Measurements from ENCODE around the gene CEP41.
A peak's percentile ranks its signal among the peaks of the same experiment; 100 is the strongest.

Gene CEP41, protein sequence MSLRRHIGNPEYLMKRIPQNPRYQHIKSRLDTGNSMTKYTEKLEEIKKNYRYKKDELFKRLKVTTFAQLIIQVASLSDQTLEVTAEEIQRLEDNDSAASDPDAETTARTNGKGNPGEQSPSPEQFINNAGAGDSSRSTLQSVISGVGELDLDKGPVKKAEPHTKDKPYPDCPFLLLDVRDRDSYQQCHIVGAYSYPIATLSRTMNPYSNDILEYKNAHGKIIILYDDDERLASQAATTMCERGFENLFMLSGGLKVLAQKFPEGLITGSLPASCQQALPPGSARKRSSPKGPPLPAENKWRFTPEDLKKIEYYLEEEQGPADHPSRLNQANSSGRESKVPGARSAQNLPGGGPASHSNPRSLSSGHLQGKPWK

DNA sequence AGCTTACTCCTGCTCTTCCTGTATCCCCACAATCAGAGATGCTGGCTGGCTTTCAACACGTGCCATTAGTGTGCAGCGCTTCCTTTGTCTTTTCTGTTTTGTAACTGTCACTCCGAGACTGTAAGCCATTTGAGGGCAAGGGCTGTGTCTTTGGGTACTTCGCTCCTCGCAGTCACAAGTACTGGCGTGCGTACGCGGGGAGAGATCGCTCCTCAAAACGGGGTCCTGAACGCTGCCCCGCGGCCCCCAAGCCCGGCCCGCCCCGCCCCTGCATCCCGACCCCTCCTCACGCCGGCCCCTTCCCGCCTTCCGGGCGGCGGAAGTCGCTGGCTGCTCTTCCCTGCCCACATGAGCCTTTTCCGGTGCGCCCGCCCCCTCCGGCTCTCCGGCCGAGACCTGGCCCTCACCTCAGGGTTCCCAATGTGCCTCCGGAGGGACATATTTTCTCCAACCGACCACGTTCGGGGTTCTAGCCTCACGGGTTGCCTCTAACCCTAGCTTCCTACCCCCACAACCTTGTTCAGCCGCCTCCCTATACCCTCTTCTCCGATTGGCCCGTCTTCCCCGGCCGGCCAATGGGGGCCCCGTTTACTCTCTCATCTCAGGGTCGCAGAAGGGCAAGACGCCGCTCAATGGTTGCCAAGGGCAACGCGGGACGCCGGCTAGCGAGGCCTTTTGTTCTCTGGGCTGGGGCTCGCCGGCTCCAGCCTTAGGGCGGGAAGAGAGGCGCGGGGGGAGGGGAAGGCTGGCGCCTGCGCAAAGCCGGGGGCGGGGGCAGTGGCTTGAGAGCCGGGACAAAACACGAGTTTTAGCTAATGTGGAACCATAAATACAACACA is at the start of gene CEP41:
TSS of gene CEP41 (minus strand) at position 490 of the 839 bp plus-strand sequence. CDS start at position 440, 50 bp downstream.
- DNase-seq (ENCODE audit: extremely low read depth in 1 of 2, low read depth in 1 of 2), result peak; percentile 90 to 95

DNA sequence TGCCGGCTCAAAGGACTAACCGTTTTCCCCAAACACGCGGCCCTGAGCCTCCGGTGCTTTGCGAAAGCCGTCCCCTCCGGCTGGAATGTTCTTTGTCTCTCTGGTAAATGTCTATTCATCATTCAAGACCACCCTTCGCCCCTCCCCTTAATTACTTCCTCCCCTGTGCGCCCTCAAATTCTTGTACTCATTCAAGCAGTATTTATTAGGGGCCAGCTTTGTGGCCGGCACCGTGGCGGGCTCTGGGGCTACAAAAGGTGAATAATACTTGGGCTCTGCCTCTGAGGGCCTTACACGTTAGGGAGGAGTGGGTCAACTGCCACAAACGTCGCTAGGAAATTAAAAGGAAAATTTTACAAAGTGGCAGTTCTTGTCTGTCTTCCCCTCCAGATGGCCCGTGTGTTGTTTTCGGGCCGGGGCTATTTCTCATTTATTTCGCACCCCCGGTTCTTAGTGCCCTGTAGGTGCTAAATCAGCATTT is 49.5 kb upstream of the CEP41 start:
- DNase-seq (ENCODE audit: extremely low read depth in 1 of 2, low read depth in 1 of 2), result no peak

DNA sequence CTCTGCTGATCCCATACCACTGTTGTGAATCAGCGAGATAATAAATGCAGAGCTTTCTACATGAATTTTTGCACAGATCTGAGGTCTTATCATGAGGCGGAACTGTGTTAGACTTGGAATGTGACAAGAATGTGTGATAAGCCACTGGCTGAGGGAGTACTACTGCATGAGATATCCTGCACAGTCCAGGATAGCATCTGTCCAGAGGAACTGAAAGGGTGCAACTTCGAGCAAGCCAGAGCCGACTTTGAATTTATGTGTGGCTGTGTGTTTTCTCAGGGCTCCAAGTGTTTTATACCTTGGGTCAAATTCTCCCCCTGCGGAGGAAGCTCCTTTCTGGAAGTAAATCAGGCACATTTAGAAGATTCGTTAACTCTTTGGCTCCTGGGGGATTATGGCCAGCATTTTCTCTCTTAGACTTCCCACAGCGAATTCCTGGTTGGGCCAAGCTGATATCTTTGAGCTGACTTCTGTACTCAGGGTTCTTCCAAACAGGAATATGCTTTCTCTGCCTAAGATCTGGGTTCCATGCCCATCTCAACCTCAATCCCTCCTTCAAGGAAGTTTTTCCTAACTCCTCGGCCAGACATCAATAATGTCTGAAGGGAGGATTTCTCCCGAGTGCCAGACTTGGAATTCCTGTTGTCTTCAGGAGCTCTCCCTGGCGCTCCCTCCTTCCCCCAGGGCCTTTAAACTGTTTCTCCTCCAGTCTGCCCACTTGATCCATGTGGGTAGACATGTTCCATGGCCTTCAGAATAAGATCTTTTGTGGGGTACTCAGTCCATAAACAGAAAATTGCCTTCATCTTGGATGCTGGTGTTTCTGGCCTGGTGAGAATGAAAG is 48.5 kb upstream of the CEP41 start:
- no peak for DNase-seq (ENCODE audit: extremely low read depth in 1 of 2, low read depth in 1 of 2)

DNA sequence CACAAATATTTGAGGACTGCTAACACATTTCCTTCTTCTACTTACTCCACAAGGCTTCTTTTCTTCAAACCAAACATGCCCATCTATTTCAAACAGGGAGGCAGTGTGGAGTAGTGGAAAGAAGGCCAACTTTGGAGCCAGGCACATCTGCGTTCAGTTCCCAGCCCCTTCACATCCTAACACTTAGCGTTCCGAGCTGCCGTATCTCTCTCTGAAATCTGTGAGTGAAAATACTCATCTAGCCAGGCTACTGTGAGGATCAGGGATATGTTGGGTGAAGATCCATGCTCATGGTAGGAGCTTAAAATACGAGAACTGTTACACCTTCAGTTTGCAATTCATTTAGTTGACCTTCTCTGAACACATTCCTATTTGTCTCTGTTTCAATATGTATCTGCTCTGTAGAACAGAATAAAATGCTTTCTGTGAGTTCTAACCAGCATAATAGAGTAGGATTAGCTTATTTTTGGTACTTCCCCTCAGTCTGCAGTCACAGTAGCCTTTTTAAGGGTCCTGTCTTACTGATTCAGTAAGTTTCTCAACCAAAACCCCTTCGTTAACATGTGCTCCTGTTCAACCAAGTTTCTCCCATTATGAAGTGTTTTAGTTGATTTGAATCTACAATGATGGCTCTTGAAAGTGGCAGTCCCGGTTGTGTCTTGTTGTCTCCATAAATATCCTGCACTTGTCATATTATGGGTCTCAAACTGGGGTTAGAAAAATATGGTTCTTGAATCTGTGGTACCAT is 47.8 kb upstream of the CEP41 start:
- no peak for DNase-seq (ENCODE audit: extremely low read depth in 1 of 2, low read depth in 1 of 2)

DNA sequence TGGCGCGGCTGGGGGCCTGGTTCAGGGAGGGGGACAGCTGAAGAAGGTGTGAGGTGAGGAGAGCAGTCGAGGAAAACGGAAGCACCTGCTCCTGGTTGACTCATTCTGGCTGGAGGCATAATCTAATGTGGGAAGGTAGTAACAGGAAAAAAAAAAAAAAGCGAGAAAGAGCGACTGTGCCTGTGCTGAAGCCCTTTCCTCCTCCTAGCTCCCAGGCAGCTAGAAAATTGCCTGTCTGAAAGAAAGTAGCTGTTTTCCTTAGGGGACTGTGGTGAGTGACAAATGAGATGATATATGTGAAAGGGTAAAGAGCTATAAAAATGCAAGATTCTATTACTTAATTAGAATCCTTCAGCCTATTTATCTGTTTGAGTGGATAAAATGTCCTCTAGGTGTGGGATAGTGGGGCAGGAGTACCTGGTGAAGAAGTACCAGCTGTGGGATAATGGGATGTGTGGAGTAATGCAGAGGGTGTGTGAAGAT is 46.2 kb upstream of the CEP41 start:
- DNase-seq (ENCODE audit: extremely low read depth in 1 of 2, low read depth in 1 of 2), result no peak

DNA sequence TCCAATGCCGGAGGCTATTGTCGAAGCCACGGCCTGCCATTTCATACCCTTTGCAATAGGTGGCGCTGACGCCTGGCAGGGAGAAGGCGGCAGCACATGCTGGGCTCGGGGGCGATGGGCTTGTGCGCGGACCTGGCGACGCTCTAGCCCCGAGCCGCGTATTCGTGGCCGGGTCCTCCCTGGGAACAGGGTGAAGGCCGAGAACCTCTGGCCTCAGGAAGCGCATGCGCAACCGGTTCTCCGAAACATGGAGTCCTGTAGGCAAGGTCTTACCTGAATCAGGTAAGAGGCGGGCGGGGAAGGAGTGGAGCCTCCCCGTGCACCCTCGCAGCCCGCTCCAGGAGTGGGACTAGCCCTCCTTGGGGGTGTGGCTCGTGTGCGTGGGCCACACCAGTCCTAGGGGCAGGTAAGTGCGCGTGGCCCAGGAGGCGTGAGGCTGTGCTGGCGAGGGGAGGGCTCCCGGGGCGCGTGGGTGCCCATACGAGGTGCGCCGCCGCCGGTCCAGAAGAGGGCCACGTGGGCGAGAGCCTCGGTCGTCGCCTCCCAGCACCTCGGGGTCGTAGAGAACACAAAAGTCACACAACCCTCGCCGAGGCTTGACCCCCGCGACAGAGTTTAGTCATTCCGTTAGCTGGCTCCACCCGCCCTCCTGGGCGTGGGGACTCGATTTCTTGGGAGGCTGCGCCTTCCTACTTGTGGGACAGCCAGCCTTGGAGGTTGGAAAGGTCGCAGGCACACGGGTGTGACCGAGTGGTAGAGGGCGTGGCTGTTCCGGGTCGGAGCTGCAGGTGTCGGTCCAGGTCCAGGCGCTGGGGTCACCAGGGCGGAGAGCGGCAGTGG is 45.5 kb upstream of the CEP41 start:
- DNase-seq (ENCODE audit: extremely low read depth in 1 of 2, low read depth in 1 of 2), result peak in 1 of 2 donors; percentile 47

DNA sequence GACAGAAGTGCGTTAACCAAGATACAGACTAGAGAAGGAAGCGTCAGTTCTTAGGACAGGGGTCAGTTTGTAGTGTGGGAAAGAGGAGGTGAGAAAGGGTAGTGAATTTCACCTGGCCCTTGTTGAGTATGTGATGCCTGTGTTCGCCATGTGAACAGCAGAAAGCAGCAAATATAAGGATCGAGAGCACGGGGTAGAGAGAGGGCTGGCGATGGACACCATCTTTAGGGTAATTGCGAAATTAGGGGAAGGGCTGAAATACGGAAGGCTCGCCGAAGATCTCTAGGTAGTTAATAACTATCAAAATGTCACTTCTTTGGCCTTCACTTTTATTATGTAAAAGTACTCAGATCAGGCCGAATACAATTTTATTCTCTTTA is 44.9 kb upstream of the CEP41 start:
- no peak for DNase-seq (ENCODE audit: extremely low read depth in 1 of 2, low read depth in 1 of 2)

DNA sequence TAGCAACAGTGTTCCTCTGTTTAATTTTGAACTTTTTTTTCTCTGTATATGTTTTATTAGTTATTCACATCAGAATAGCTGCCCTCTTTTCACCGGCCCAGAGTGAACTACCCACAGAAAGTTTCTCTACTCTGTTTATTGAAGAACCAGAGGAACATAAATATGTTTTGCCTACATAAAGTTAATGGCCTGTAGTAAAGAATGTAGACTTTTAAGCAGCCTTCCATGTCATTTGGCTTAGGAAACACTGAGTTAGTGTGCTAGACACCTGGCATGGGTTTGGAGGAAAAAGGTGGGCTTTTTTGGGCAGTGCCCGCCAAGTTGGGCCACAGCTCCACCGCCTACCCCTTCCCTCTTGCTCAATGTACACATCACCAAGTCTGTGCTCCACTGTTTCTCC is 42.2 kb upstream of the CEP41 start:
- no peak for DNase-seq (ENCODE audit: extremely low read depth in 1 of 2, low read depth in 1 of 2)

DNA sequence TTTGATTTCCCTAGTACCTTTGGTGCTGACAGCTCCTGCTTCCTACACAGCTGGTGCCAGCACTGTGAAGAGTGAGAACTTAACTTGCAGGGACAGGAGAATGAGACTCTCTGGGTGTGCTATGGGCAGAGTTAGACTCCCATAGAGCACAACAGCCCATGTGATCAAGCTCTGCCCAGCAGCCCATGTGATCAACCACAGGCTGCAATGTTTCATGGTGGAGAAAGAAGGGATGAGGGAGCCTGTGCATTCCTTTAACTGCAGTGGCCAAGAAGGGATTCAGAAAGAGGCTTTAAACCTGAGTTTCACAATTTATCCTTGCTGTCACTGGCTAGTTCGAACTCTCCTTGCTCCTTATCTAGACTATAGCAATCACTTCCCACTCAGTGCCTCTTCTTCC is 41.1 kb upstream of the CEP41 start:
- no peak for DNase-seq (ENCODE audit: extremely low read depth in 1 of 2, low read depth in 1 of 2)

DNA sequence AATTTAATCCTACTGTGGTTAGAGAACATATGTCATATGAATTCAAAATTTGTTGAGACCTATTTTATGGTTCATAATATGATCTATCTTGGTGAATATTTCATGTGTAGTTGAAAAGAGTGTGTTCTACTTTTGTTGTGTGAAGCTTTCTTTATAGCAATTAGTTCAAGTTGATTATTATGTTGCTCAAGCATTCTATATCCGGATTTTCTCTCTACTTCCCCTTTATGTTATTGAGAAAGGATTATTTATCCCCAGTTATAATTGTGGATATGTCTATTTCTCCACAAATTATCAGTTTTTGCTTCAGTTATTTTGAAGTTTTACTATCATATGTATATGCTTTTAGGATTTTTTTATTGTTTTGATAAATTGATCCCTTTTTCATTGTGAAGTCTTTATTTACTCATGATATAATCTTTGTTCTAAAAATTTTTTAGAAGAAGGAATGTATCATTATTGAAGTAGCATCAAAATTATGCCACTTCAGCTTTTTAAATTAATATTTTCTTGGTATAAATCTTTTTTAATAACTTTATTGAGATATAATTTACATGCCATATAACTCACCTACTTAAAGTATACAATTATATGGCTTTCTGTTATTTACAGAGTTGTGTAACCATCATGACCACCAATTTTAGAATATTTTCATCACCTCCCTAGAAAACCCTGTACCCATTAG is 39.0 kb upstream of the CEP41 start:
- no peak for DNase-seq (ENCODE audit: extremely low read depth in 1 of 2, low read depth in 1 of 2)

DNA sequence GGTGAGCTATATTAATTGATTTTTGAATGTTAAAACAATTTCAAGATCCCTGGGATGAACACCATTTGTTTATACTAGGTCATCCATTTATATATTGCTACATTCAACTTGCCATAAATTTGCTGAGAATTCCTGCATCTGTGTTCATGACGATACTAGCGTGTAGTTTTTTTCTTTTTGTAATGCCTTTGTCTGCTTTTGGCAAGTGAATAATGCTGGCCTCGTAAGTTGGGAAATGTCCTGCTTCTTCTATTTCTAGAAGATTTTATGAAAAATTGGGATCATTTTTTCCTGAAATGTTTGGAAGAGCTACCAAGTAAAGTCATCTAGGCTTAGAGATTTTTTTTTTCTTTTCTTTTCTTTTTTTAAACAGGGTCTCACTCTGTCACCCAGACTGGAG is 38.2 kb upstream of the CEP41 start:
- no peak for DNase-seq (ENCODE audit: extremely low read depth in 1 of 2, low read depth in 1 of 2)

DNA sequence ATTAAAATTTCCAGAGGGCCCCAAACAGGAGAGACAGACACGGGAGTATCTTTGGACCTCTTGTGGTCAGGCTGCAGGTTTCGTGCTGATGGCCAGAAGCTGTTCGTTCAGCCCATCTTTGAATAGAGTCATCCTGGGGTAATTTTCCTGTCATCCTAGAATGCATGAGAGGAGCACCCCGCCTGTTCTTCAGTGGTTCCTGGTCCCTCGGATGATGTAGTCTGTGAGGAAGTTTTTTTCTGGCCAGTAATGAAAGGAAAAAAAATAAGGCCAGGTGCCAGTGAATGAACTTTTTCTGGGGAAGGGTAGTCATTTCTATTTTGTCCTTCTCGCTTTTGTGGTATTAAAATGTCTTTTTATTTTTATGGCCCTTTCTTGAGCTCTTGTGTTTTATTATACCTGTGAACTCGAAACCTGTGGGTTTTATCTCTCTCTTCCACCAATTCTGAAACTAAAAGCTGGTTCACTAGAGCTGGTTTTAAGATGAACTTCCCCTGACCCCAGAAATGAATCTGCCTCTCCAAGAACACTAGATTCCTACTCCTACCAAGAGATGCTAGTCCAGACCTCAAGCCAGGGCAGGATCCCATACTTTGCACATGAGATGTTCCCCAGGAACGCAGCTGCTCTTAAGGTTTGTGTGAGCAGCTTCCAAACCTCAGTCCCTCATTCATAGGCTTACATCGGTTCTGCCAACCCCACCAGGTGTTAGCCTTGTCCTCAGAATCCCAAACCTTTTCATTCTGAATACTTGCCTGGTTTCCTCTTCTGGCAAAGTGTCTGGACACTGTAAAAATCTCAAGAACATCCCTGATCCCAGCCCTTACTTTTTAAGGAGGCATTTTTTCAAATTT is 35.7 kb upstream of the CEP41 start:
- no peak for DNase-seq (ENCODE audit: extremely low read depth in 1 of 2, low read depth in 1 of 2)

DNA sequence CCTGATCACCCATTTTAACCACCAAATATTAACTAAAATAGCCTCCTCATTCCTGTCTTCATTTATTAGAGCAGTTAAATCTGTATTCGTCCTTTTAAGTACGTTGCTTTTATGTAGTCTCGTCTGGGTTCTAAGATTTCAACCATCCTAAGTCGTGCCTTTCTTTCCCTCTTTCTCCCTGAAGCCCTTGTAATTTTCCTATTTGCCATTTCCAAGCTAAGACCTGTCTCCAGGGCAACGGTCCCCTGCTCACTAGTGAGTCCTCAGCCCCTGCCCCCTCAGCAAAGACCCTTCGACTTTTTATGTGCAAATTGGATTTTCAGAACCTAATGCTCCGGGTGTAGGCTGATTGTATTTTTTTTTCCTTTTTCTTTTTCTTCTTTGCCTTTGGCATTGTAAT is 35.0 kb upstream of the CEP41 start:
- DNase-seq (ENCODE audit: extremely low read depth in 1 of 2, low read depth in 1 of 2), result no peak

DNA sequence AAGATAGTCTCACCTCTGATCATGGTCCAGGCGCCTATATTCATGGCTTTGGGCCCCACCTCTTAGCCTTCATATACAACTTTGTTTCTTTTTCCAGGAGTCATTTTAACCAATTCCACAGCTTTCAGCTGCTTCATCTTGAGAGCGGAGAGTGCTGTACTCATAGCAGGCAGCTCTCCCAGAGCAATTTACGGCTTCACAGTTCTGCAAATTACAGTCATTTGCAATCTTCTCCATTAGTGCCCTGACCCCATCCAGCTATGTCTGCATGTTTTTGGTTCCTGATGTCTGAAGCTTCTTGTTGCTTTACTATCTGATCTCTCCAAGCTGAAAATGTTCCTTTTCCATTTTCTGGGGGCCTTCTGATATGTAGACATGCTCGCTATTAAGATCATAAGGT is 33.1 kb upstream of the CEP41 start:
- DNase-seq (ENCODE audit: extremely low read depth in 1 of 2, low read depth in 1 of 2), result no peak

DNA sequence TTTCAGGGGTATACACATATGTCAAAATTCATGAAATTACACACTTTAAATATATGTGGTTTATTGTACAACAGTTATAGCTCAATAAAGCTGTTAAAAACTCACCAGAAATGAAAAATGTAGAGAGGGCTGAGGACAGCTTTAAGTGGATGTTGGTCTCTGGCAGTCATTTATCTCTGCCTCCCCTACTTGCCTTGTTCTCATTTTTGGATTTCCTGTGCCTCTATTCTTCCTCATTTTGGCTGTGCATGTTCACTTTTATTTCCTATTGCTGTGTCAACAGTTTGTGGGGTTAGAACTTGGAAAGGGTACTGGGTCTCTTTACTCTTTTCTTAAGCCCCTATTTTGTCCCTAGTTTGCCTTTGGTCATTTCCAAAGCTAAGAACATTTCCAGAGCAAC is 32.5 kb upstream of the CEP41 start:
- DNase-seq (ENCODE audit: extremely low read depth in 1 of 2, low read depth in 1 of 2), result no peak

DNA sequence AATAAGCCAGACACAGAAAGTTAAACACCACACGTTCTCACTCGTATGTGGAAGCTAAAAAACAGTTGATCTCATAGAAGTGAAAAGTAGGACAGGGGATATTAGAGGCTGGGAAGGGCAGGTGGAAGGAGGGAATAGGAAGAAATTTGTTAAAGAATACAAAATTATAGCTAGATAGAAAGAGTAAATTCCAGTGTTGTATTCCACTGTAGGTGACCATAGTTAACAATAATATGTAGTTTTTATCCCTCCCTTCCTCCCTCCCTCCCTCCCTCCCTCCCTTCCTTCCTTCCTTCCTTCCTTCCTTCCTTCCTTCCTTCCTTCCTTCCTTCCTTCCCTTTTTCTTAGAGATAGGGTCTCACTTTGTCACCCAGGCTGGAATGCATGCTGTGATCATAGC is 31.2 kb upstream of the CEP41 start:
- no peak for DNase-seq (ENCODE audit: extremely low read depth in 1 of 2, low read depth in 1 of 2)

DNA sequence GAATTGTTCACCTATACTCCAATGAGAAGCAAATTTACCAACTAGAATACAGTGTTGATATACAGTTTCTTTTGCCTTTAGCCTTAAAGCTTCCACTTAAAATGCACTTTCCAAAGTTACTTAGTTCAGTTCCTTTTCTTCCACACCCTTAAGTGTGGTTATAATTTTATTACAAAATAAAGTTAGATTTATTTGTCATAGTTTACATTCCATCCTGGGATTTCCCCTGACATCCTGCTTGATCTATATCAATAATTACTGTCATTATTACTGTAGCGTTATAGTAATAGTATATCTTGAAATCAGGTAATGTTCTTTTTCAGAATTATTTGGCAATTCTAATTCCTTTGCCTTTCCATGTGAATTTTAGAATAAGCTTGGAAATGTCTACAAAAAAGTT is 27.8 kb upstream of the CEP41 start:
- no peak for DNase-seq (ENCODE audit: extremely low read depth in 1 of 2, low read depth in 1 of 2)
